Glomerular visceral epithelial cell (primary cell): Measurements from ENCODE around the gene FOXS1.

Experiments used
- DNase-seq: peaks from one replicate; pipeline ENCODE4 v3.0.0-alpha.2; 2016; ENCODE audit errors: extremely low spot score

FOXS1 gene

DNA sequence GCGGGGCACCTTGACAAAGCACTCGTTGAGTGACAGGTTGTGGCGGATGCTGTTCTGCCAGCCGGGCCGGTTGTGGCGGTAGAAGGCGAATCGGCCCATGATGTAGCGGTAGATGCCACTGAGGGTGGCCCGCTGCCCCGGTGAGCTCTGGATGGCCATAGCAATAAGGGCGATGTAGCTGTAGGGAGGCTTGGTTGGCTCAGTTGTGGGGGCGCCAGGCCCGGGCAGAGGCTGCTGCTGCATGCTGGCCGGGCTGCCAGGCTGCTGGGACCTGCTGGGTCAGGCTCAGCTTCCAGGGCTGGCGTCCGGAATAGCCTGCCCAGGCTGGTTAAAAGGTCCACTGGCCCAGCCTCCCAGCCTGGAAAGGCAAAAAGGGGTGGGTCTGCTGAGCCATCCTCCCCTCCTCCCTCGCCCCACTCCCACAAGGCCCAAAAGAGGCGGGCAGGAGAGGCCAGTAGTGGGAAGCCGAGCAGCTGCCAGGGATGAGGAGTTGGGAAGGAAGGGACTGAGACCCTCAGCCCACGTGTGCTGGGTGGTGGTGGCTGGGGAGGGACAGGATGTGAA is at the start of gene FOXS1:
TSS of gene FOXS1 (minus strand) at position 305 of the 564 bp plus-strand sequence. CDS start at position 243, 62 bp downstream.
- peak; percentile 36 for DNase-seq

GRCh38 chr20:31890646-31891045 is 45.2 kb upstream of the FOXS1 start:
- no peak for DNase-seq

DNA sequence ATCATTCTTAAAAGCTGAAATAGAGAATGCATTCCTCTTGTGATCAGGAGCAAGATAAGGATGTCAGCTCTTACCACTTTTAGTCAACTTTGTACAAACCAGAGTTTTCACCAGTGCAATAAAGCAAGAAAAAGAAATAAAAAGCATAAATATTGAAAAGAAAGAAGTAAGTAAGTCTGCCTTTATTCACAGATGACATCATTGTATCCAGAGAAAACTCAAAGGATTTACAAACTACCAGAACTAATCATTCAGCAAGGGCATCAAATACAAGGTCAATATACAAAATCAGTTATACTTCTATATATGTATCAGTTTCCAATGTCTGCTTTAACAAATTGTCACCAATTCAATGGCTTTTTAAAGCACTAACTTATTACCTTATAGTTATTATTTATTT is 38.4 kb upstream of the FOXS1 start:
- DNase-seq, result no peak

DNA sequence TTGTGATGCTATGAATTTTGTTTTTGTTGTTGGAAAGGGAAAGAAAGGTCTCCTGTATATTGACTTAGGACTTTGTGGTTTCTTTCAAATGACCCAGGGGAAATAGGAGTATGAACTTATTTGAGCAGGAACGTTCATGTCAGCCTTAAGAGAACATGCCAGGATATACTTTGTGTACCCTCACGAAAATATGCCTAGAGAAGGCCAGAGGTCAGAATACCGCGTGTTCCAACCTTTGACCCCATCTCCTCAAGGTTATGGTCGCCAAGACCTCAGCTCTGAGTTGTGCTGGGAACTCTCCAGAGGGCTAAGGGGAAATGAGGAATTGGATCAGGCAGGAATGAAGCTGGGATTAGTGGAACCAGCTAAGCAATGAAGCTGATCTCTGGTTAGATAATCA is 36.5 kb upstream of the FOXS1 start:
- DNase-seq, result no peak

DNA sequence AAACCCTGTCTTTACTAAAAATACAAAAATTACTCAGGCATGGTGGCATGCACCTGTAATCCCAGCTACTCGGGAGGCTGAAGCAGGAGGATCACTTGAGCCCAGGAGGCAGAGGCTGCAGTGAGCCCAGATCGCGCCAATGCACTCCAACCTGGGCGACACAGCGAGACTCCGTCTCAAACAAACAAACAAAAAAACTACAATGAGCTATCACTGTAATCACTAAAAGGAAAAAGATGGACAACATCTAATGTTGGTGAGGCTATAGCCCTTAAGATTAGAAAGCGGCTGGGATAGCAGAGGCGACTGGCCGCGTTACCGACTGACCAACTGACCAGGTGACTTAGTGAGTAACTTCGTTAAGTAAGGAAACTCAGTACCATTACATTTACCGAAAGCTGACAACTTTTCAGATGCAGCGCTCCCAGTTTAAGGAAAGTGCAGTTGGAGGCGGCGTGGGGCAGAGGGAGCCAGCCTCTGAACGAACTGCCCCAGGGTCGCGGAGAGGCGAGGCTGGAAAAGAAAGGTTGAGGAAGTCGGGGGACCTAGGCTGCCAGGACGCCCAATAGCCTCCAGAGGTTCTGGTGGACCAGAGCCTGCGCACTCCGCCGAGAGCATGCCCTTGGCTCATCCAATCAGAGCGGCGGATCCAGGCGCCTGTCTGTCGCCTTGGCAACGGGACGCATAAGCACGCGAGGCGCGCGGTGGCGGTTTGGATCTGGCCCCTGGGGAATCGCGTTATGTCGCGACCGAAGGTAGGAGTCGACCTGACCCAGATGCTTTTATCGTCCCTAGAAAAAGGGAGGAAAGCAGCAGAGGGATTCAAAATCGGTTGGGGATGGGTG is 34.0 kb upstream of the FOXS1 start:
- DNase-seq, result peak; percentile 95

GRCh38 chr20:31877684-31878083 is 32.3 kb upstream of the FOXS1 start:
- no peak for DNase-seq

- DNase-seq, result no peak
Observed at GRCh38 chr20:31875671-31876070, 30.3 kb upstream of the FOXS1 start.

GRCh38 chr20:31872406-31872805 is 27.0 kb upstream of the FOXS1 start:
- DNase-seq, result no peak

GRCh38 chr20:31871618-31871954 is 26.2 kb upstream of the FOXS1 start:
- no peak for DNase-seq

DNA sequence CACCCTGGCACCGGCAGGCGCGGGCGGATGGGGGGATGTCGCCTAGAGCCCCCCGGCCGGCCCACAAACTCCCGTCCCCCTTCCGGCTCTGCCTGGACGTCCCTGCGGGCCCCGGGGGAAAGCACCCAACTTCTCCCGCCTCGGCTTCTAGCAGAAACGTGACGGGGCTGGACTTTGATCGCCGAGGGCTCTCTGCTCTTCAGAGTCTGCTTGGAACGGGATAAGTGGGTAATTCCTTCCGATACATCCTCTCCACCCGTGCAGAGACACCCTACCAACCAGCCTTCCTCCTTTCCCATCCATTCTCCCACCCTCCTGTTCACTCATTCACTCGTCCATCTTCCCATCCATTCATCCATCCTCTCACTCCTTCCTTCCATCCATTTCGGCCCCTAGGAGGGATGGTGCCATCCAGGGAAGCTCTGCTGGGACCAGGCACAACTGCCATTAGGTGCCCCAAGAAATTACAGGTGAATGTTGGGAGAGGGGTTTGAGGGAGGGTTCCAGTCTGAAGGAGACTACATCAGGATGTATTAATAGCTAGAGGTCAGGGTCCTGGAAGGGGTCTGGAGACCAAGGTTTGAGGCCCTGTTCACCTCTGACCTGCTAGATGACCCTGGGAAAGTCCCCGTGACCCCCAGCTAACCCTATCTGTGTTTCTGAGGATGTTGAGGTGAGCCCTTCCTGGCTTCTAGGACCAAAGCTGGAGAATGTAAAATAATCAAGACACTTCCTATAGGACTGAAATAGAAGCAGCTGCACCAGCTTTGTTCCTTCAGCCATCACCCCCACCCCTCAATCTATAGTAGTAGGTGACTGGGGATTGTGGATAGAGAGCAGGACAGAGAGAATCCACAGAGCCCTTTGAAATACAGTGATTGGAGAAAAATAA is 25.6 kb upstream of the FOXS1 start:
- DNase-seq, result no peak

DNA sequence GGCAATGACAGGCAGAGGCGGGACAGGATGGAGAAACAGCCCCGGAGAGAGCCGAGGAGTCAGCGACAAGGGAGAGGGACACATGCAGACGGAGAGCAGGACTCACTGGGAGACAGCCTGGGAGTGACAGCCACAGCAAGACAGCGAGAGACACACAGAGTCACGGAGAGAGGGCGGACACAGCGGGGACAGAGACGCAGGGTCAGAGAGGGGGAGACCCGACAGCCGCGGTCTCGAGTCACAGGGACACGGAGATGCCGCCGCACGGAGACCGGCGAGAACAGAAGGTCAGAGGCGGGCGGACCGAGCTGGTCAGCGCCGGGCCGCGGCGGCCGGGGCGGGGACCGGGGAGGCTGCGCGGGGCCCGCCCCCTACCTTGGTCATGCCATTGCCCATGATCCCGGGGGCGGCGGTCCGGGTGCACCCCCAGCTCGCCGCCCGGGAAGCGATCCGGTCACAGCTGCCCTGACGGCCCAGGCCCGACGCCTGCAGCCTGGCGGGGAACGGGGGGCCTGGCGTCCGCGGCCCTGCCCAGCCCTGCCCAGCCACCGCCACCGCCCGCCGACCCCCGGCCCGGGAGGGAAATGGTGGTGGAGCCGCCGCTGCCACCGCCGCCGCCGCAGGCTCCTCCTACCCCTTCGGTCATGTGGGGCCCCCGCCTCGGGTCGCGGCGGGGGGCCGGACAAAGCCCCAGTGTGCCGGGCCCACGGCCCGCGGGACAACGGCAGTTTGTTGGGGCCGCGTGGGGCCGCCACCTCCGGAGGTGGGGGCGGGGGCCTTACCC is 24.7 kb upstream of the FOXS1 start, which contains the start of the genes DUSP15 and TTLL9:
TSS of gene DUSP15 (minus strand) at position 586 of the 784 bp plus-strand sequence. CDS start at position 396, 190 bp downstream.
TSS of gene TTLL9 (plus strand) at position 693 of the 784 bp plus-strand sequence. CDS start 493 bp downstream, outside the sequence.
- no peak for DNase-seq

GRCh38 chr20:31869673-31869941 is 24.2 kb upstream of the FOXS1 start:
- DNase-seq, result no peak

- no peak for DNase-seq
Observed at GRCh38 chr20:31868853-31869672, 23.7 kb upstream of the FOXS1 start.

GRCh38 chr20:31866221-31866620 is 20.8 kb upstream of the FOXS1 start:
- DNase-seq, result no peak

DNA sequence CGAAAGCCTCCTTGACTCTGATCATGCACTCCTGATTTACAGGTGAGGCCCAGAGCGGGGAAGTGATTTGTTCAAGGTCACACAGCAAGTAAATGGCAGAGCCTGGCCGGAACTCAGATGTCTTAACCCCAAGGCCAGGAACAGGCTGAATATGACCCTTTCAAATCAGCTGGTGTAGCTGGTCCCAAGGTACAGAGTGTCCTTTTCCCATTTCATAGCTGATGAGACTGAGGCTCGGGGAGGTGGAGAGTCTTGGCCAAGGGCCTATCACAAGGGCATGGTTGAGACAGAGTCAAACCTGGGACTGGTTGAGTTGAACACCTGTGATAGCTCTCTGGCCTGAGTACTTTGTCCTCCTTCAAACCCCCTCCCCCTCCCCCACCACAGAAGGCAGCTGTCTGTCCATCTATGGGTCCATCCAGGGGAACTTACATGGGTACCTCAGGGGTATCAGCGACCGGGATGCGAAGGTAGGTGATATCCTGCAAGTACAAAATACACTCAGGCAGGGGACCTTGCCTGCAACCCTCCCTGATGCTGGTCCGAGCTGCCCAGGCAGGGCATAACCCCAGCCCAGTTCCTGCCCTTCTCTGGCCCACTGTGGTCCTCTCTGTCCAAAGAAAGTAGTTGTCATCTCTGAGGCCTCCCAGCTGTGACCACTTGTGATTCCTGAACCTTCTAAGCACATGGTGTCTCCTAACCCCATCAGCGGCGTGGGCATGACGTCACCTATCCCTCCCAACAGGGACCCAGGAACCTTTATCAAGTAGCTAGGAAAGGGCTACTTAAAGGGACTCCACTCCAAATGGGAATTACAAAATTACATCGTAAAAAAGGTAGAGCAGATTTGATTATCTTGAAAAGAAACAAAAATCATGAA is 19.4 kb upstream of the FOXS1 start:
- no peak for DNase-seq

DNA sequence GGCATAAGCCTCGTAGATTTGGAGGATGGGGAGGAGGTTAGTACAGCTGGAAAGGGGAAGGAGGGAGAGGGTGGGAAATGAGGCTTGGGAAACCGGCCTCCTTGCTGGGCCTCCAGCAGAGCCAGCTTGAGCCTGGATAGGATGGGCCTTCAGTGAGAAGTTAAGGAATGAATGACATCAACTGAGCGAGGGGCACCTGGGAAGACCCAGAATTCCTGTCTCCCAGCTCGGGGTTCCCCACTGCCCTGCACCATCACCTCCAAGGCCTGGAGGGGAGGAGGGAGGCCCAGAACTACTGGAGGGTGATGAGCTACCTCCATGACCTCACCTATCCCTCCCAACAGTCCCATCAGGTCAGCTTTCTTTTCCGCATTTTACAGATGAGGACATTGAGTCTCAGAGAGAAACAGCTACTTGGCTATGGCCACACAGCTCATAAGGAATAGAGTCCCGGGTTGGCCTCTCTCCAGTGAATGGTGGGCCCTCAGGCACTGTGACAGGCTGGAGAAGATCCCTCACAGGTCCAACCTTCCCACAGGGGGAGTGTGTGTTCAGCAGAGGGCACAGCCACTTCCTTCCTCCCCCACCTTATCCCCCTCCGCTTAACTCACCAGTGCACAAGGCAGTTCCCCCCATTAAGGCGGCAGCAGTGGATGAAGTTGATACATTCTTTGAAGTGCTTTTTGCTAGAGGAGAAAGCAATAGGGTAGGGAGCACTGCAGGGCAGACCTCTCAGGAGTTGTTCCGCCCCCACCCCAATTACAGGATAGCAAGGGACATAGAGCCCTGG is 18.1 kb upstream of the FOXS1 start:
- DNase-seq, result no peak

DNA sequence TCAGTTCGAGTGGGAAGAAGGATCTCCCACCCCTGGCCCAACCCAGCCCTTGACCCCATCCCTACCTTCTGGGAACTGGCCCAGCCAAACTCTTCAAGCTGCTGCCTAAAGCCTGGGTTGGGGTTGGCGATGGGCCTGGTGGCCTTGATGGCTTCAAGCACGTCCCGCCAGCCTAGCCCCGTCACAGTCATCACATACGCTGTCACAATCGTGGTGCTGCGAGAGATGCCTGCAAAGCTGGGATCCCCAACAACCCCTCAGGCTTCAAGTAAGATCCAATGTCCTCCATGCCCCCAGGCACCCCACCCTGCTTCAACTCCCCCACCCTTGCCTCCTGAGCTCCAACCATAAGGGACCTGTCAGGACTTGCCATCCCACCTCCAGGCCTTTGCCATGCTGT is 17.1 kb upstream of the FOXS1 start:
- no peak for DNase-seq

- DNase-seq, result no peak
Observed at GRCh38 chr20:31862157-31862470, 16.7 kb upstream of the FOXS1 start.
